ENCODE measurements around the gene GRK1.

Gene GRK1

GRCh38 chr13:113775451-113776145, 108.6 kb downstream of the GRK1 start:
- no peak for DNase-seq (ENCODE audit: low read depth in 2 of 2)

DNA sequence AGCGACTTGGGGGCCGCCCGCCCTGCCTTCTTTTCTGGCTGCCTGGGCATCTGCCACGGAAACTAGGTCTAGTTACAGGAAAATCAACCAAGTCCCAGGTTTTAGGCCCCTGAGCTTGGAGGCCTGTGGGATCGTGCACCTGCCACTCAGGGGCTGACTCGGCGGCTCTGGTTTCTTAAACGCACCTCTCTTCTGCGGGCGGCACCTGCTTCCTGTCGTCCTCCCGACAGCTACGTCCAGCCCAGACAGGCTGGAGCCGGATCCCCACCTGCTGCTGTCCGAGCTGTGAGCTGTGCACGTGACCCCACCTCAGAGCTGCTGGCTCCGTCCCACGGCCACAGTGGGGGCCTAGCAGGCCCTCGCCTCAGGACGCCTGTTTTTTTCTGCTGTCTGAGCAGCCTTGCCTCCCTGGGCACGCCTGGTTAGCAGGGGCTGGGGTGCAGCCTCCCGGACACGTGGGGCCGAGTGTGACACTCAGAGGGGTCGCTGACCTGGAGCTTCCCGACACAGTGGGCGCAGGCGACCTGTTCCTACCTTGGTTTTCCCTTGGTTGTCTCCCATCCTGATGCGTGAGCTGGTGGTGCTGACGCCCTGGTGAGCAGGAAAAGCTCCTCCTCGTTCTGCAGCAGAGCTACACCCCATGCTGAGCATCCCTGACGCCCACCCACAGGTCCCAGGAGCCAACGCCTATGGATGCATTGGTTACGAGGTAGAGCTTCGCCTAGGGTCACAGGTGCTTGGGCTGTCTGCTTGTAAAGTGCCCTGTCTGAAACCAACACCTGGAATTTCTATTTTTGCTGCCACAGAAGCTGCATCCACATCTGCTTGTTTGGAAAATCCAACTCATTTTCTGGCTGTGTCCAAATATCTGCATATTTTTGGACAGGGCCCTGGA, 109.5 kb downstream of the GRK1 start:
- no peak for DNase-seq (ENCODE audit: low read depth in 2 of 2)

GRCh38 chr13:113777311-113778260, 110.6 kb downstream of the GRK1 start:
- DNase-seq (ENCODE audit: low read depth in 2 of 2), result no peak

DNA sequence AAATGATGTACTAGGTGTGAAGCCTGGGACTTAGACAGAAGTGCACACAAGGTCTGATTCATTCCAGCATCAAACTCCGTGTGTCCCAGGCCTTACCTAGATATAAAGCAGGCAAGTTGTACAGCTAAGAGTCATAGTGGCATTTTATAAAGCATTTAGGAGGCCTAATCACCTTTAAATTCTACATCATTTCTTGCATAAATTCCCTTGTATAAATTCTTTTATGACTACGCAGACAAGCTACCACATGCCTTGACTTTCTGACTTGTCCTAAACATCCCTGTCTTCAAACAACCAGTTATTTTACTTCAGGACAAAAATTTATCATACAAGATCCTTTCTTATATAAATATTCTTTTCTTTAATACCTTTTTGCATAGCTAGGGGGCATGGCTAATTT, 114.6 kb downstream of the GRK1 start:
- no peak for DNase-seq (ENCODE audit: low read depth in 2 of 2)

DNA sequence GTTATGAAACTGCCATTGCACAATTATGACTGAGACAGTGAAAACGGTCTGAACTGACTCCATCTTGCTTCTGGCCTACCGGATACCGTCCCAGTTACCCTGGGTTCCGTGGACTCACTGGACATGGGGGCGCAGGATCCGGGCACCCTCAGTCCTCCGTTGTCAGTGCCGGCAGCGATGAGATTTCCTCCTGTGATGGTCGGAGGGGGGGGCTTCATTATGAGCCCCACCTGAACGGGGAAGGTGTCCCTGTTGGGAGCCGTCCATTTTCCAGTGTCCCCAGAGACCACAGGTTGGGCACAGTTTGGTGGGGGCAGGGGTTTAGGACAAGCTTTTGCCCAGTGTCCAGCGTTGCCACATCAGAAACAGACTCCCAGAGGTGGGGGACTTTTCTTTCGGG, 115.5 kb downstream of the GRK1 start:
- no peak for DNase-seq (ENCODE audit: low read depth in 2 of 2)

DNA sequence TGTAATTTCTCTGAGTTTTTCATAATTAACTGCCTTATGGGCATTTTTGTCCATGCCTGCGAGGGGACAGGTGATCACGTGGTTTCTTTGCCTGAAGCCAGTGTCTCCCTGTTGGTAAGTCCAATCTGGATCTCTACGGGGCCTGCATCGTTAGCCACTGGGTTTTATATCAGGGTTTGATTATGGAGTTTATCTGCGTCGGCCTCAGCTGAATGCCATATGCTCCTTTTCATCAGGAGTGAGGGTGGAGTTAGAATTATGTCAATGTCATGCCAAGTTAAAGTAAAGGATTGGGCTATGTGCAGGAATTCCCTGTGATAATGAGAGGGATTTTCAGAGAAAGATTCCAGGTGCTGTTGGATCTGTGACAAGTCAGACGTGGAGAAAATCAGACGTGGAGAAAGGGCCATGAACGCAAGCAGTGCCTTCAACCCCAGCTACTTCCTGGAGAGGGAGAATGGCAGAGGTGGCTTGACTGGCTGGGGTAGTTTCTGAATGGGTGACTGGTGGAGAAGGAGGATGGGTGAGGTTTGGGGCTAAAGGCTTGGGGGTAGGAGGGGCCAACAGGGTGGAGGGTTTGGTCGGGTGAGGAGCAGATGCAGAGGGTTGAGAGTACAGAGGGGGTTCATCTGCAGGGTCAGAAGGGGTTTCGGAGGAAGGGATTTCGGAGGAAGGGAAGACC, 116.3 kb downstream of the GRK1 start:
- DNase-seq (ENCODE audit: low read depth in 2 of 2), result no peak

DNA sequence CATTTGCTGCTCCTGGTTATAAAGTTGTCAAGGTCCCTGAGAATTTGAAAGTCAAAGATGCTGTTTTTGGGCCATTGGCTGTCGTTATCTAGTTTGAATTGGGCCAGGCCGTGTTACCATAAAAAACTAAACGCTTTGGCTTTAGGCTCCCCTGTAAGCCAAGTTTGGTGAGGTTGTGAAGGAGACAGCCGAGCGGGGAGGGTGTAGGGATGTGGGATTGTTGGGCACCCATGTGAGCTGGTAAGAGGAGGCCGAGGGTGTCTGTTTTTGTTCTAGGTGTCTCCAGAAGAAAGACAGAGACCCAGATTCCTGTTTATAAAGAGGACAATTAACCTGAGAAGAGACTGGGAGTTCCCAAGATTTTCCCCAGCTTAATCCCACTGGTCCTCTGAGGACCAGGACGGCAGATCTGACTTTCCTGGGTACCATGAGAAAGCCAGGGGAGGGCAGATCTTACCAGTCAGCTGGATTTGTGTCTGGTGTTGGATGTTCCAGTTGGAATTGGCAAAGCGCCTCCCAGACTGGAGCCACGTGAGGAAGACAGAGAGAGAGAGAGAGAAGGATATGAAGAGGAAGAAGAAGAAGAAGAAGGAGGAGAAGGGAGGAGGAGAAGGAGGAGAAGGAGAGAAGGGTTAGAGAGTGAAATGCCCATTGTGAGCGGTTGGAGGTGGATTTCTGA, 117.1 kb downstream of the GRK1 start:
- DNase-seq (ENCODE audit: low read depth in 2 of 2), result no peak

DNA sequence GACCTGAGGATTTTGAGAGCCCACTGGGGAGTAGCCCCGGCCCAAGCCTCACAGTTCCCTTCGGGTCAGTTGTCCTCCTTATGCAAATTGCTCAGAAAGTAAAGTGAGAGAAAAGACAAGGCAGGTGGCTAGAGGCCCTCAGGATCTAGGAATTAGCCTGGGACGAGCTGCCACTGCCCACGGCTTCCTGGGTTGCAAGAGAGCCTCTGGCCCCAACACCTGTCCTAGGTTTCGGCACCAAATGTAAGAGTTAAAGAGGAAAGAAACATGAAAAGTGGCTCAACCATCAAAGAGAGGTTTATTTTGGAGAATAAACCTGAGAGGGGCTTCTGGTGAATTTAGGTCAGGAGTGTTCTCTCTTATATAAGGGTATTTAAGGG, 117.6 kb downstream of the GRK1 start:
- DNase-seq (ENCODE audit: low read depth in 2 of 2), result no peak

GRCh38 chr13:113785051-113786010, 118.3 kb downstream of the GRK1 start:
- DNase-seq (ENCODE audit: low read depth in 2 of 2), result no peak

GRCh38 chr13:113786262-113786841, 119.3 kb downstream of the GRK1 start:
- DNase-seq (ENCODE audit: low read depth in 2 of 2), result no peak

All from stimulated activated CD8-positive, alpha-beta memory T cell treated with anti-CD3 and anti-CD28 coated beads, Interleukin-7, amount 100 ng/mL, for 1 hour (primary cell).